Upper lobe of left lung (tissue), 6 donors: ENCODE results near the gene PDAP1. TPM values are rescaled to one million over a fixed set of nuclear protein-coding genes. Genes with fewer than 3 reads are reported as not detected.
A peak's percentile ranks its signal among the peaks of the same experiment; 100 is the strongest.

ENCODE experiments used
- ATAC-seq, 2 donors: fragments of 200-7000 bp; cut with Tn5 transposase; one replicate each; pipeline ENCODE4 v1.9.1; 2022; ENCODE audit warnings: mild to moderate bottlenecking in 2 of 2, moderate library complexity in 2 of 2; ENCODE audit not compliant: low FRiP score in 2 of 2
- DNase-seq, 2 donors: peaks; one replicate each; pipeline ENCODE4 v3.0.0-alpha.2; 2019 to 2020
- H3K27ac ChIP-seq, 4 donors: fragments of 200-600 bp; sonication (generic); one replicate each; pipeline ENCODE4 v1.5.1; 2016 to 2019
- H3K27me3 ChIP-seq, 4 donors: fragments of 200-600 bp; sonication (generic); one replicate each; pipeline ENCODE4 v1.5.1; 2017 to 2019
- H3K36me3 ChIP-seq, 4 donors: fragments of 200-600 bp; sonication (generic); one replicate each; pipeline ENCODE4 v1.5.1; 2016 to 2019
- H3K4me1 ChIP-seq, 4 donors: fragments of 200-600 bp; sonication (generic); one replicate each; pipeline ENCODE4 v1.5.1; 2018 to 2019
- H3K4me3 ChIP-seq, 4 donors: fragments of 200-600 bp; sonication (generic); one replicate each; pipeline ENCODE4 v1.5.1; 2017 to 2019; ENCODE audit warnings: mild to moderate bottlenecking in 2 of 4, moderate library complexity in 1 of 4
- H3K9me3 ChIP-seq, 4 donors: fragments of 200-600 bp; sonication (generic); one replicate each; pipeline ENCODE4 v1.5.1; 2018 to 2019
- CTCF ChIP-seq, 6 experiments: fragments of 450-650 bp in 4 of 6; fragments of 200-600 bp in 2 of 6; sonication (generic) in 2 of 6; IDR thresholded peaks; one replicate each; pipeline ENCODE4 v1.5.1; 2016 to 2019; ENCODE audit warnings: antibody characterized with exemption in 6 of 6
- EP300 ChIP-seq, 4 donors: sonication (generic); formaldehyde crosslinking; IDR thresholded peaks; one replicate each; pipeline ENCODE4 v1.5.1; 2017; ENCODE audit warnings: antibody characterized with exemption in 4 of 4, control low read depth in 2 of 4
- POLR2A ChIP-seq, 4 donors: fragments of 450-650 bp; IDR thresholded peaks; one replicate each; pipeline ENCODE4 v1.5.1; 2016 to 2017; ENCODE audit warnings: antibody characterized with exemption in 4 of 4, mild to moderate bottlenecking in 2 of 4
- POLR2AphosphoS5 ChIP-seq, 2 donors: sonication (generic); formaldehyde crosslinking; IDR thresholded peaks; one replicate each; pipeline ENCODE4 v1.5.1; 2017; ENCODE audit warnings: antibody characterized with exemption in 2 of 2
- WGBS, 2 donors: methylation state at CpG; one replicate each; pipeline ENCODE4 v1.1.5; 2017 to 2018; 5-methylcytosine and 5-hydroxymethylcytosine counted together
- total RNA-seq, 6 donors: library from RNA; depleted of rRNA in 4 of 6; stranded (reverse); fragments of >200 nt in 4 of 6; gene quantifications; one replicate each; pipeline versions ENCODE4 v1.1.0 to v1.2.1, GENCODE V29; 2016 to 2021
- donor health status: DM: no; HTN: no; CAD: no; lungs with moderate emphysema.
- donor health status: DM: no; HTN: yes; CAD: no; lungs with severe emphysema.

The PDAP1 gene
- total RNA-seq, 6 donors from 2014 or later = 31.4 to 76.0 (median 67.4) TPM

GRCh38 chr7:99393355-99394187 is 14.8 kb downstream of the PDAP1 start:
- WGBS, 2 donors = 40 to 71% methylated on average over 13 to 25 of the region's 30 CpGs
- peak overlapping the region; percentile 27 to 66 (median 50) for H3K27ac ChIP-seq
- peak overlapping the region; percentile 21 to 50 (median 46) for H3K4me3 ChIP-seq
- H3K9me3 ChIP-seq = no peaks in the 10 kb centered on the region
- H3K4me1 ChIP-seq = peaks cover 13 to 23% (median 19%) of the 10 kb centered on the region in 4 donors
- ATAC-seq (peak; percentile 35 to 55), DNase-seq (peak in 1 of 2 donors; percentile 81)
- H3K36me3 ChIP-seq = peaks cover 25 to 92% (median 77%) of the 10 kb centered on the region in 4 donors
- TF ChIP-seq POLR2AphosphoS5 (IDR thresholded peaks at IDR 0.05) = no peak
- TF ChIP-seq CTCF (IDR thresholded peaks at IDR 0.05) = no peak
- TF ChIP-seq EP300 (IDR thresholded peaks at IDR 0.05) = no peak
- no peak for TF ChIP-seq POLR2A (IDR thresholded peaks at IDR 0.05)
- no peaks in the 10 kb centered on the region for H3K27me3 ChIP-seq

- DNase-seq = peak; percentile 80 to 94
- Histone ChIP-seq H3K36me3 (peaks cover 30 to 92% (median 78%) of the 10 kb centered on the region in 4 donors), H3K4me3 (peak overlapping the region; percentile 21 to 50 (median 46)), H3K9me3 (no peaks in the 10 kb centered on the region), H3K27me3 (no peaks in the 10 kb centered on the region), H3K4me1 (peaks cover 13 to 22% (median 18%) of the 10 kb centered on the region in 4 donors), H3K27ac (peak overlapping the region; percentile 27 to 66 (median 50))
- peak; percentile 87 to 90 for ATAC-seq
- TF ChIP-seq EP300 (IDR thresholded peaks at IDR 0.05) (no peak), POLR2A (IDR thresholded peaks at IDR 0.05) (no peak), POLR2AphosphoS5 (IDR thresholded peaks at IDR 0.05) (peak; percentile 38 to 56), CTCF (IDR thresholded peaks at IDR 0.05) (peak in 1 of 6 experiments; percentile 10)
- 12 to 21% methylated on average over 22 to 47 of the region's 68 CpGs for WGBS, 2 donors
Observed at GRCh38 chr7:99392659-99393354, 15.6 kb downstream of the PDAP1 start.

- peak overlapping the region in 1 of 4 donors; percentile 42 for H3K27ac ChIP-seq
- H3K9me3 ChIP-seq = no peaks in the 10 kb centered on the region
- DNase-seq (no peak), ATAC-seq (no peak)
- H3K27me3 ChIP-seq = no peaks in the 10 kb centered on the region
- H3K4me1 ChIP-seq = peaks cover 13 to 22% (median 18%) of the 10 kb centered on the region in 4 donors
- H3K4me3 ChIP-seq = peak overlapping the region in 2 of 4 donors; percentile 43 to 50
- WGBS, 2 donors = 86 to 100% methylated on average over 3 to 8 of the region's 8 CpGs
- H3K36me3 ChIP-seq = peaks cover 25 to 92% (median 77%) of the 10 kb centered on the region in 4 donors
- no peak for TF ChIP-seq CTCF (IDR thresholded peaks at IDR 0.05)
- TF ChIP-seq EP300 (IDR thresholded peaks at IDR 0.05) = no peak
- TF ChIP-seq POLR2A (IDR thresholded peaks at IDR 0.05) = no peak
- no peak for TF ChIP-seq POLR2AphosphoS5 (IDR thresholded peaks at IDR 0.05)
Observed at GRCh38 chr7:99392046-99392445, 16.4 kb downstream of the PDAP1 start.

- ATAC-seq = no peak
Observed at GRCh38 chr7:99390941-99391602, 17.3 kb downstream of the PDAP1 start.

More at GRCh38 chr7:99390941-99391602, 17.3 kb downstream of the PDAP1 start:
- Histone ChIP-seq H3K9me3 (no peaks in the 10 kb centered on the region), H3K27me3 (no peaks in the 10 kb centered on the region), H3K27ac (no peak overlapping the region), H3K4me3 (no peak overlapping the region), H3K36me3 (peaks cover 24 to 92% (median 79%) of the 10 kb centered on the region in 4 donors), H3K4me1 (peaks cover 13 to 22% (median 18%) of the 10 kb centered on the region in 4 donors)
- no peak for DNase-seq
- WGBS, 2 donors = 95 to 97% methylated on average over 23 of the region's 23 CpGs
- TF ChIP-seq EP300 (IDR thresholded peaks at IDR 0.05) (no peak), POLR2A (IDR thresholded peaks at IDR 0.05) (no peak)
